Aortic smooth muscle cell (primary cell): ENCODE measurements around the gene TYRP1. TPM values are rescaled to one million over a fixed set of nuclear protein-coding genes. Genes with fewer than 3 reads are reported as not detected.

Source experiments
- total RNA-seq: library from RNA; depleted of rRNA; stranded (reverse); fragments of >200 nt; gene quantifications from 2 replicates; pipeline ENCODE4 v1.2.3, GENCODE V29; 2014

TYRP1 gene, protein sequence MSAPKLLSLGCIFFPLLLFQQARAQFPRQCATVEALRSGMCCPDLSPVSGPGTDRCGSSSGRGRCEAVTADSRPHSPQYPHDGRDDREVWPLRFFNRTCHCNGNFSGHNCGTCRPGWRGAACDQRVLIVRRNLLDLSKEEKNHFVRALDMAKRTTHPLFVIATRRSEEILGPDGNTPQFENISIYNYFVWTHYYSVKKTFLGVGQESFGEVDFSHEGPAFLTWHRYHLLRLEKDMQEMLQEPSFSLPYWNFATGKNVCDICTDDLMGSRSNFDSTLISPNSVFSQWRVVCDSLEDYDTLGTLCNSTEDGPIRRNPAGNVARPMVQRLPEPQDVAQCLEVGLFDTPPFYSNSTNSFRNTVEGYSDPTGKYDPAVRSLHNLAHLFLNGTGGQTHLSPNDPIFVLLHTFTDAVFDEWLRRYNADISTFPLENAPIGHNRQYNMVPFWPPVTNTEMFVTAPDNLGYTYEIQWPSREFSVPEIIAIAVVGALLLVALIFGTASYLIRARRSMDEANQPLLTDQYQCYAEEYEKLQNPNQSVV
- total RNA-seq, result 0.37 TPM in 1 of 2 replicates, not detected in the other

GRCh38 chr9:12693141-12693540 lies at the start of gene TYRP1:
Gene TYRP1, plus strand, starts transcription at chr9:12693385. Its CDS starts 612 bp downstream, at chr9:12693997.

Other genes starting within 250 kb of the TYRP1 start
- gene LURAP1L, start 81.6 kb downstream of the TYRP1 start, total RNA-seq, result 12.2 and 17.2 TPM in 2 replicates